SK-N-MC (cell line): ENCODE results near the gene FOXP2.
A peak's percentile ranks its signal among the peaks of the same experiment; 100 is the strongest.

Experiments
- DNase-seq: peaks from one replicate; pipeline ENCODE4 v3.0.0-alpha.2; 2011; ENCODE audit warnings: low read depth, low spot score
- H3K27ac ChIP-seq: fragments of 200-600 bp; sonication (generic); 2 replicates; pipeline ENCODE4 v1.5.1; 2016; ENCODE audit warnings: mixed run types
- H3K36me3 ChIP-seq: fragments of 200-600 bp; sonication (generic); 2 replicates; pipeline ENCODE4 v1.6.1; 2017; ENCODE audit warnings: antibody characterized with exemption, low read length, mixed read lengths; ENCODE audit not compliant: insufficient read depth
- H3K4me3 ChIP-seq: fragments of 200-600 bp; sonication (generic); 2 replicates; pipeline ENCODE4 v1.5.1; 2016
- H3K9ac ChIP-seq: fragments of 200-600 bp; sonication (generic); 2 replicates; pipeline ENCODE4 v1.8.0; 2017; ENCODE audit warnings: mixed run types, mixed read lengths; ENCODE audit not compliant: insufficient read length
- H3K9me3 ChIP-seq: fragments of 200-600 bp; sonication (generic); 2 replicates; pipeline ENCODE4 v1.6.1; 2017; ENCODE audit warnings: low read depth, mild to moderate bottlenecking, antibody characterized with exemption, low read length, moderate library complexity, mixed read lengths
- EZH2 ChIP-seq: fragments of 200-600 bp; sonication (generic); IDR thresholded peaks from one replicate; pipeline ENCODE4 v1.6.1; 2017; ENCODE audit warnings: antibody characterized with exemption
- FOXP2 ChIP-seq: optimal IDR thresholded peaks from 2 replicates; pipeline ENCODE3; 2011; ENCODE audit warnings: mild to moderate bottlenecking, moderate library complexity; ENCODE audit not compliant: insufficient read depth; ENCODE audit errors: extremely low read length, control extremely low read depth
- POLR2AphosphoS5 ChIP-seq: IDR thresholded peaks from 2 replicates; pipeline ENCODE4 v1.6.1; 2012; ENCODE audit warnings: mild to moderate bottlenecking, low read depth, low read length, borderline replicate concordance

The FOXP2 gene

GRCh38 chr7:114620208-114620607 is 205.6 kb downstream of the FOXP2 start:
- TF ChIP-seq FOXP2 (no peak), EZH2 (no peak), POLR2AphosphoS5 (no peak)
- no peaks in the 10 kb centered on the region for H3K36me3 ChIP-seq
- H3K9ac ChIP-seq = peak overlapping the region; percentile 23
- no peak for DNase-seq
- no peaks in the 10 kb centered on the region for H3K9me3 ChIP-seq
- H3K27ac ChIP-seq = no peak overlapping the region
- H3K4me3 ChIP-seq = no peak overlapping the region

GRCh38 chr7:114622221-114622620 is 207.6 kb downstream of the FOXP2 start:
- no peak for DNase-seq
- Histone ChIP-seq H3K27ac (no peak overlapping the region), H3K36me3 (no peaks in the 10 kb centered on the region), H3K9ac (no peak overlapping the region), H3K4me3 (no peak overlapping the region), H3K9me3 (no peaks in the 10 kb centered on the region)
- no peak for TF ChIP-seq EZH2
- TF ChIP-seq POLR2AphosphoS5 = no peak
- no peak for TF ChIP-seq FOXP2

DNA sequence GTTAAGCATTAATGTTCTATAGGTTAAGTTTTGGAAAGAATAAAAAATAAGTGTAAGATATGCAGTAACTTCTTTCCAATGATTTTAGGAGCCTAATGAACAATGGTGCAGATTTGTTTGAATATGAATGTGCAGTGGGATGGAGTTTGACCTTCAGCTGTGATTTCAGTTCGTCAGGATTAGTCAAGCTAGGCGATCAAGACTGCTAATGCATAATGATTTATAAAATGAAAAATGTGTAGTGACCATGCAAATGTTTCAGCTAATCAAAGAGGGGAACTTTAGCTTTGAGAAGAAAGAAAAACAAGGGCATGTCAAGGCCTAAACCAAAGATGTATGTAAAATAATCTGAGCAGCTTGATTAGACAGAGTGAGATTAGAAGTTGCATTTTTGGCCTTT is 208.5 kb downstream of the FOXP2 start:
- Histone ChIP-seq H3K36me3 (no peaks in the 10 kb centered on the region), H3K4me3 (no peak overlapping the region), H3K9ac (no peak overlapping the region), H3K27ac (no peak overlapping the region), H3K9me3 (no peaks in the 10 kb centered on the region)
- TF ChIP-seq EZH2 (no peak), FOXP2 (no peak), POLR2AphosphoS5 (no peak)
- no peak for DNase-seq

DNA sequence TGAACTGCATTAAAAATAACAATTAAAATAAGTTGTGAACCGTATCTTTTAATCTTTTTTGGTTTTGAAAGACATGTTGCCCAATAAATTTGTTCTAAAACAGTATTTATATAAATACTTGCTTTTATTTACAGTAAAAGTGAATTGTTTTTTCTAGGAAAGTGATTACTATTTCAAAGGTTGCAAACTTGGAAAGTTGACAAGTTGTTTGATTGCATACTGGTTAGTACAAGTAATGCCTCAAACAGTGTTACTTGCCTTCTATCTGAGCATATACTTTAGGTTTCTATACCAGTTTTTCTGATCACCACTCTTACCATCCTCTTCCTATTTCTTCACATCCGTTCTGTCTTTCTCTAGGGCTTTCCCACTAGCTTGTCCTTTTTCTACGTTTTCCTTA is 212.6 kb downstream of the FOXP2 start:
- peaks cover 6% of the 10 kb centered on the region for H3K36me3 ChIP-seq
- no peak overlapping the region for H3K9ac ChIP-seq
- TF ChIP-seq FOXP2 (no peak), POLR2AphosphoS5 (no peak), EZH2 (no peak)
- no peak for DNase-seq
- no peak overlapping the region for H3K4me3 ChIP-seq
- no peak overlapping the region for H3K27ac ChIP-seq
- H3K9me3 ChIP-seq = no peaks in the 10 kb centered on the region

- Histone ChIP-seq H3K9me3 (no peaks in the 10 kb centered on the region), H3K9ac (no peak overlapping the region), H3K36me3 (peaks cover 9% of the 10 kb centered on the region), H3K27ac (no peak overlapping the region), H3K4me3 (no peak overlapping the region)
- TF ChIP-seq FOXP2 = no peak
- TF ChIP-seq POLR2AphosphoS5 = no peak
- DNase-seq = no peak
These were observed 213.7 kb downstream of the FOXP2 start for GRCh38 chr7:114628362-114628761.

- Histone ChIP-seq H3K27ac (no peak overlapping the region), H3K36me3 (peaks cover 9% of the 10 kb centered on the region), H3K9me3 (no peaks in the 10 kb centered on the region), H3K9ac (no peak overlapping the region), H3K4me3 (no peak overlapping the region)
- no peak for TF ChIP-seq EZH2
- TF ChIP-seq FOXP2 = no peak
- TF ChIP-seq POLR2AphosphoS5 = no peak
- no peak for DNase-seq
These were observed 215.1 kb downstream of the FOXP2 start for GRCh38 chr7:114629762-114630161.

GRCh38 chr7:114630201-114630990 is 215.8 kb downstream of the FOXP2 start:
- peaks cover 9% of the 10 kb centered on the region for H3K36me3 ChIP-seq
- no peak overlapping the region for H3K27ac ChIP-seq
- no peak overlapping the region for H3K4me3 ChIP-seq
- DNase-seq = no peak
- no peak overlapping the region for H3K9ac ChIP-seq
- no peak for TF ChIP-seq POLR2AphosphoS5
- no peak for TF ChIP-seq EZH2
- no peaks in the 10 kb centered on the region for H3K9me3 ChIP-seq

DNA sequence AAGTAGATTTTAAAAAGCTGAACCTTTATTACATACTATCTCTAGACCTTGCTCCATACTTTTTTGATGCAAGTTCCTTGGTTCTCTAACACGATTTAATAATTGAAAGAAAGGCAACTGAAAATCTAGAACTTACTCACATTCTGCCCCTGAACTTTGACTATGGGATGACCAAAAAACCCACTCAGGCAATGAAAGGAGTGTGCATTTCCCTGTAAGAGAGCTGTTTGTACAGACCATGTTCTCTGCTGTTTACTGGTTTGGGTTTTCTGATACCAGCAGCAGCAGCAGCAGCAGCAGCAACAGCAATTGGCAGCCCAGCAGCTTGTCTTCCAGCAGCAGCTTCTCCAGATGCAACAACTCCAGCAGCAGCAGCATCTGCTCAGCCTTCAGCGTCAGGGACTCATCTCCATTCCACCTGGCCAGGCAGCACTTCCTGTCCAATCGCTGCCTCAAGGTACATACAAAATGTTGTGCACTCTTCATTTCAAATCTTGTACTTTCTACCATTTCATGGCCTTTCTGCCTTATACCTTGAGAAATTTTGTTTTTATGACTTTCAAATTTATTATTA is 216.7 kb downstream of the FOXP2 start:
- Histone ChIP-seq H3K4me3 (no peak overlapping the region), H3K9me3 (no peaks in the 10 kb centered on the region), H3K36me3 (peaks cover 9% of the 10 kb centered on the region), H3K27ac (no peak overlapping the region), H3K9ac (no peak overlapping the region)
- no peak for DNase-seq
- TF ChIP-seq FOXP2 (no peak), POLR2AphosphoS5 (no peak), EZH2 (no peak)

- no peak overlapping the region for H3K9ac ChIP-seq
- no peak overlapping the region for H3K27ac ChIP-seq
- H3K4me3 ChIP-seq = no peak overlapping the region
- H3K36me3 ChIP-seq = no peaks in the 10 kb centered on the region
- TF ChIP-seq FOXP2 (no peak), POLR2AphosphoS5 (no peak), EZH2 (no peak)
- DNase-seq = no peak
- H3K9me3 ChIP-seq = no peaks in the 10 kb centered on the region
These were observed 224.8 kb downstream of the FOXP2 start for GRCh38 chr7:114639451-114639850.
